IPS-15b (cell line): ENCODE data around the gene TPCN2.

Experiments
- H3K27me3 ChIP-seq: one replicate; pipeline ENCODE4 v1.6.1; 2013; ENCODE audit warnings: low read length; ENCODE audit not compliant: control insufficient read depth, insufficient read depth
- H3K36me3 ChIP-seq: one replicate; pipeline ENCODE4 v1.6.1; 2013; ENCODE audit warnings: low read length; ENCODE audit not compliant: control insufficient read depth, insufficient read depth
- H3K4me1 ChIP-seq: one replicate; pipeline ENCODE4 v1.6.1; 2013; ENCODE audit warnings: mild to moderate bottlenecking, low read length; ENCODE audit not compliant: control insufficient read depth, insufficient read depth
- H3K4me3 ChIP-seq: one replicate; pipeline ENCODE4 v1.5.1; 2013; ENCODE audit warnings: low read depth, low read length
- H3K9ac ChIP-seq: one replicate; pipeline ENCODE4 v1.6.1; 2013; ENCODE audit warnings: low read depth, mild to moderate bottlenecking, low read length
- H3K9me3 ChIP-seq: one replicate; pipeline ENCODE4 v1.6.1; 2013; ENCODE audit warnings: mild to moderate bottlenecking, low read length; ENCODE audit not compliant: control insufficient read depth, insufficient read depth

The TPCN2 gene

DNA sequence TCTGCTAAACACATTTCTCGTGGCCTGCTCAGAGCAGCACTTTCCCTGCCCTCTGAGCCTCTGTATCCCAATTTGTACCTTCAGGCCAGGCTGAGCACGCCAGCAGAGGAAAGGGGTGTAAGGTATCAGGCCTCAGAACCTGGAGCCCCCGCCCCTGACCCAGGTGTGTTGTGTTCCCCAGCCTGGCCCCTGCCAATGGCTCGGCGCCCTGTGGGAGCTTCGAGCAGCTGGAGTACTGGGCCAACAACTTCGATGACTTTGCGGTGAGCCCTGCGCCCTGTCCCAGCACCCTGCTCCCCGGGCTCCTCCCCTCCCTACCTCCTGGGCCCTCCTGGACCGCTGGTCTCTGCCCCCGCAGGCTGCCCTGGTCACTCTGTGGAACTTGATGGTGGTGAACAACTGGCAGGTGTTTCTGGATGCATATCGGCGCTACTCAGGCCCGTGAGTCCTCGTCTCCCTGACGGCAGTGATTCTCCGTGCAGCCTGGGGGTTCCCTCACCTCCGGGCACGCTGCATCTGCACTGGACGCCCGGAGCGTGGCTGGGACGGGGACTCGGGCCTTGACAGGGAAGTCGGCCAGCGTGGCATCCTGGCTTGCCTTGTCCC, 36.9 kb downstream of the TPCN2 start:
- no peaks in the 10 kb centered on the region for H3K4me1 ChIP-seq
- H3K27me3 ChIP-seq = no peaks in the 10 kb centered on the region
- no peak overlapping the region for H3K4me3 ChIP-seq
- H3K9me3 ChIP-seq = no peaks in the 10 kb centered on the region
- no peak overlapping the region for H3K9ac ChIP-seq
- H3K36me3 ChIP-seq = peaks cover 31% of the 10 kb centered on the region

DNA sequence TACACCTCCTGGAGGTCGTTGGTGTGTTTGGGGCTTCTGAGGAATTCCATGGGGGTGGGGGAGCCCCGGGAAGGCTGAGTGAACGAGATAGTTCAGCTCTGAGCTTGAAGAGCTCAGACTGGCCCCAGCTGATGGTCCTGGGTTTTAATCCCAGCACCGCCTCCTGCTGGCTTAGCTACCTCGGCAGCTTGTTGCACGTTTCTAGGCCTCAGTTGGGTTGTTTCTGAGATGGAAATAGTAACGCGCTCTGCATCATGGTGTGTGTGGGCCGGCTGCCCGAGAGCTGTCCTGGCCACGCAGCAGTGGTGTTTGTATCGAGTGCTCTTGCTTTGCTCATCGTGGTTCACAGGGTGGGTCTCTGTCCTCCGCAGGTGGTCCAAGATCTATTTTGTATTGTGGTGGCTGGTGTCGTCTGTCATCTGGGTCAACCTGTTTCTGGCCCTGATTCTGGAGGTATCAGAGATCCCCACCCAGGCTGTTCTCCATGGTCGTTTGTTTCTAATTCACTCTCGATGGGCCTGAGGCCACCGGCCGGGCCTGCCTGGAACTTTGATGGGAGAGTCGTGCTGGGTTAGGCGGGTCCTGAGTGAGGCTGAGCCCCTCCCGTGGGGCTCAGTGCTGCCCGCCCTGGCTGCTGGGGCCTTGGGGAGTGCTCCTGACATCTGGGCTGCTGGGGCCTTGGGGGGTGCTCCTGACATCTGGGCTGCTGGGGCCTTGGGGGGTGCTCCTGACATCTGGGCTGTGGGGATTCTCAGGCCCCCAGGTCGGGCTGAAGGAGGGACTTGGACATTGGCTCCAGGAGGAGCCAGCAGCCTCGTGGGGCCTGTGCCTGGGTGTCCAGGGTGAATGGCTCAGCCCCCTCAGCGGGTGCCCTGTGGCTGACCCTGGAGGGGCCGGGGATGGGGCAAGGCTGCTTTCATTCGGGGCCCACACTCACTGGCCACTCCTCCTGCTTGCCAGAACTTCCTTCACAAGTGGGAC, 37.7 kb downstream of the TPCN2 start:
- H3K27me3 ChIP-seq = no peaks in the 10 kb centered on the region
- H3K4me1 ChIP-seq = no peaks in the 10 kb centered on the region
- no peaks in the 10 kb centered on the region for H3K9me3 ChIP-seq
- H3K36me3 ChIP-seq = peaks cover 31% of the 10 kb centered on the region
- no peak overlapping the region for H3K4me3 ChIP-seq
- H3K9ac ChIP-seq = no peak overlapping the region

DNA sequence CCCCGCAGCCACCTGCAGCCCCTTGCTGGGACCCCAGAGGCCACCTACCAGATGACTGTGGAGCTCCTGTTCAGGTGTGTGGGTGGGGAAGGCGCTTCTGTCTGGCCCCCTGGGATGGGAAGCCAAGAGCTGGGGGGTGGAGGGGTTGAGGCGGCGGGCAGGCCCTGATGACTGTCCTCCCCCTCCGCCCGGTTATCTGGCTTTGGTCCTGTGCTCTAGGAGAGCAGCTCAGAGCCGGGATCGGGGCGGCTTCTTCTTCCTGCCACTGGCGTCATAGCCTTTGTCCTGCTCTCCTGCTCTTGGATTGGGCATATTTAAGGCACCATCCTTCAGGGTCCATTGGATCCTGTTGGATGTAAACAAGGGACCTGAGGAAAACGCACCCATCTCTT, 38.4 kb downstream of the TPCN2 start:
- Histone ChIP-seq H3K36me3 (peaks cover 28% of the 10 kb centered on the region), H3K9me3 (no peaks in the 10 kb centered on the region), H3K4me3 (no peak overlapping the region), H3K4me1 (no peaks in the 10 kb centered on the region), H3K27me3 (no peaks in the 10 kb centered on the region), H3K9ac (no peak overlapping the region)

DNA sequence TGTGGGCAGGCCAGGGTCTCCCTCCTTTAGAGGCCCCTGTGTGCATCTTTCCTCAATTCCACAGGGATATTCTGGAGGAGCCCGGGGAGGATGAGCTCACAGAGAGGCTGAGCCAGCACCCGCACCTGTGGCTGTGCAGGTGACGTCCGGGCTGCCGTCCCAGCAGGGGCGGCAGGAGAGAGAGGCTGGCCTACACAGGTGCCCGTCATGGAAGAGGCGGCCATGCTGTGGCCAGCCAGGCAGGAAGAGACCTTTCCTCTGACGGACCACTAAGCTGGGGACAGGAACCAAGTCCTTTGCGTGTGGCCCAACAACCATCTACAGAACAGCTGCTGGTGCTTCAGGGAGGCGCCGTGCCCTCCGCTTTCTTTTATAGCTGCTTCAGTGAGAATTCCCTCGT, 39.1 kb downstream of the TPCN2 start:
- H3K4me1 ChIP-seq = no peaks in the 10 kb centered on the region
- H3K27me3 ChIP-seq = no peaks in the 10 kb centered on the region
- H3K9me3 ChIP-seq = no peaks in the 10 kb centered on the region
- H3K4me3 ChIP-seq = no peak overlapping the region
- H3K9ac ChIP-seq = no peak overlapping the region
- H3K36me3 ChIP-seq = peaks cover 28% of the 10 kb centered on the region

DNA sequence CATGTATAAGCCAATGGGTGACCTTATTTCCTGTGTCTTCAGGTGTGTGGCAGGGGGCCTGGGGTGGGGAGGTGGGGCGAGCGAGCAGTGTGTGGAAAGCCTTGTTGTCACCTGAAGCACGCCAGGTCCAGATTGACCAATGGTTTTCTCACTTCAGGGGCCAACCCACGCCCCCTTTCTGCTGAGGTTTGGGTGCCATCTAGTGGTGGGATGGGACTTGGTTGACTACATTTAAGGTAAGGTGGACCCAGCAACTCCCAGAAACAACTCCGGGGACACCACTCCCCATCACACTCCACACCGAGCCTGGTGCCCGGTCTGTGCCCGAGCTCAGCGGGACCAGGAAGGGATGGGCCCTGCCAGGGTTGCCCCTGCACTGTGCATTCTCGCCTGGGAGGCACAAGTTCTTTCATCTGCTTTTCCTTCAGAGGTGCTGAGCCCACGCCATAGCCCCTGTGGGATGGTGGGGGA, 40.0 kb downstream of the TPCN2 start:
- no peaks in the 10 kb centered on the region for H3K9me3 ChIP-seq
- H3K9ac ChIP-seq = no peak overlapping the region
- no peak overlapping the region for H3K4me3 ChIP-seq
- H3K27me3 ChIP-seq = no peaks in the 10 kb centered on the region
- H3K4me1 ChIP-seq = no peaks in the 10 kb centered on the region
- peaks cover 34% of the 10 kb centered on the region for H3K36me3 ChIP-seq

DNA sequence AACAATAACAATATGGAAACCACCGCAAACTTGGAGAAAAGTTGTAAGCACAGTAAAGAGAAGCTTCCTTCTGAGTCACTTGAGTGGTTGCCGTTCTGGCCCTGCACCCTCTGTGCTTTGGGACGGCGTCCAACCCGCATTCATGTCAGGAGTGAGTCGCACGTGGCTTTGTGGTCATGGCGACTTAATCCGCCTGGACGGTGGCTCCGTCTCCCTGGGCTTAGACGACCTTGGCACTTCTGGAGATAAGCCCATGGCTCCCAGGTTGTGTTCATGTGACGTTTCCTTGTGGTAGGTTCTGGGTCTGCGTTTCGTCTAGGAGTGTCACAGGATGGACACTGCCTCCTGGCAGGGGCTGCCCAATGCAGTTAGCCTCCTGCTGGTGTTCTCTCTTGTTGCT, 40.5 kb downstream of the TPCN2 start:
- no peak overlapping the region for H3K9ac ChIP-seq
- H3K4me3 ChIP-seq = no peak overlapping the region
- H3K4me1 ChIP-seq = no peaks in the 10 kb centered on the region
- H3K9me3 ChIP-seq = no peaks in the 10 kb centered on the region
- no peaks in the 10 kb centered on the region for H3K27me3 ChIP-seq
- H3K36me3 ChIP-seq = peaks cover 32% of the 10 kb centered on the region

DNA sequence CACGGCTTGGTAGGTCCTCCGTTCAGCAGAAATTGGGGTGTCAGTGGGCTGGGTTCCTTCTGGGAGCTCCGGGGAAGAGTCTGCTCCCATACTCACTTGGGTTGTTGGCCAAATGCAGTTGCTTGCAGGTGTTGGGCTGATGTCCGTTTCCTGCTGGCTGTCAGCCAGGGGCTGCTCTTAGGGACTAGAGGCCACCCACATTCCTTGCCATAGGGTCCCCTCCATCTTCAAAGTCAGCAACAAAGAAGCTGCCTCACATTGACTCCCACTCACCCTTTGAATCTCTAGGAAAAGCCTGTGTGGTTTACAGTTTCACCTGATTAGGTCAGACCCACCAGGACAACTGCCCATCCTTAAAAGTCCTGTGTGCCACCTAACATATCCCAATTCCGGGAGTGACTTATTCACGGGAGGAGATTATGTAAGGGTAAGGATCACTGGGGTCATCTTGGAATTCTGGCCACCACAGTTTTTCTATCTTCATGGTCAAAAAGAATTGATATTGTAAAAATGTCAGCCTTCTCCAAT, 43.0 kb downstream of the TPCN2 start:
- Histone ChIP-seq H3K36me3 (peaks cover 20% of the 10 kb centered on the region), H3K9ac (no peak overlapping the region), H3K27me3 (no peaks in the 10 kb centered on the region), H3K4me3 (no peak overlapping the region), H3K9me3 (no peaks in the 10 kb centered on the region), H3K4me1 (no peaks in the 10 kb centered on the region)

DNA sequence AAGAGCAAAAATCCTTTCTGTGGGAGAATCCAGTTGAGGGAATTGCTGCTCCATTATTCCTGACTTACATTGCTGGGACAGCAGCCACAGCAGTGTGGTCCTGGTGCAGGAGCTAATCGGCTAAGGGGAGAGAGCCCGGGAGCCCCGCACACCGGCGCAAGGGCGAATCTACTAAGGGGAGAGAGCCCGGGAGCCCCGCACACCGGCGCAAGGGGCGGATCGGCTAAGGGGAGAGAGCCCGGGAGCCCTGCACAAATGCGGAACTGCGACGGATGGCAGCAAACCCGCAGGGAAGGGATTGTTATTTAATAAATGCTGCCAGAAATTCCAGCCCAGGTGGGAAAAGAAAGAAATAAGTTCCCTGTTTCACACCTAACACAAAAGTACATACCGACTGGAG, 43.5 kb downstream of the TPCN2 start:
- H3K36me3 ChIP-seq = peaks cover 20% of the 10 kb centered on the region
- no peak overlapping the region for H3K9ac ChIP-seq
- H3K4me1 ChIP-seq = no peaks in the 10 kb centered on the region
- no peak overlapping the region for H3K4me3 ChIP-seq
- H3K27me3 ChIP-seq = no peaks in the 10 kb centered on the region
- no peaks in the 10 kb centered on the region for H3K9me3 ChIP-seq

DNA sequence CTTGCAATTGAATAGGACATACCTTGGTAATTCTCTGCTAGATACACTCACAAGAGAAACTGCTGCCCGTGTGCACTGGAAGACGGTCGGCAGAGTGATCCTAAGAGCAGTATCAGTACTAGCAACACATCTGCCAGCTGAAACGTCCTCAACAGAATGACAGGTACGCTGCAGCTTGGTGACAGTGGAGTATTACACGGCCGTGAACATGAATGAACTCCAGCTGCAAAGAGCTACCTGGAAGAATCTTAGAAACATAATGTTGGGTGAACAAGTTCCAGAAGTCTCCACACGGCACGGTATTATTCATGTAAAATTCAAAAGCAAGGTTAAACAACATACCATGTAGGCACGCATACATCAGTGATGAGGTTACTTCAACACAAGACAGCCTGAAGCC, 44.4 kb downstream of the TPCN2 start:
- H3K4me3 ChIP-seq = no peak overlapping the region
- peaks cover 20% of the 10 kb centered on the region for H3K36me3 ChIP-seq
- no peak overlapping the region for H3K9ac ChIP-seq
- no peaks in the 10 kb centered on the region for H3K27me3 ChIP-seq
- no peaks in the 10 kb centered on the region for H3K9me3 ChIP-seq
- H3K4me1 ChIP-seq = no peaks in the 10 kb centered on the region

DNA sequence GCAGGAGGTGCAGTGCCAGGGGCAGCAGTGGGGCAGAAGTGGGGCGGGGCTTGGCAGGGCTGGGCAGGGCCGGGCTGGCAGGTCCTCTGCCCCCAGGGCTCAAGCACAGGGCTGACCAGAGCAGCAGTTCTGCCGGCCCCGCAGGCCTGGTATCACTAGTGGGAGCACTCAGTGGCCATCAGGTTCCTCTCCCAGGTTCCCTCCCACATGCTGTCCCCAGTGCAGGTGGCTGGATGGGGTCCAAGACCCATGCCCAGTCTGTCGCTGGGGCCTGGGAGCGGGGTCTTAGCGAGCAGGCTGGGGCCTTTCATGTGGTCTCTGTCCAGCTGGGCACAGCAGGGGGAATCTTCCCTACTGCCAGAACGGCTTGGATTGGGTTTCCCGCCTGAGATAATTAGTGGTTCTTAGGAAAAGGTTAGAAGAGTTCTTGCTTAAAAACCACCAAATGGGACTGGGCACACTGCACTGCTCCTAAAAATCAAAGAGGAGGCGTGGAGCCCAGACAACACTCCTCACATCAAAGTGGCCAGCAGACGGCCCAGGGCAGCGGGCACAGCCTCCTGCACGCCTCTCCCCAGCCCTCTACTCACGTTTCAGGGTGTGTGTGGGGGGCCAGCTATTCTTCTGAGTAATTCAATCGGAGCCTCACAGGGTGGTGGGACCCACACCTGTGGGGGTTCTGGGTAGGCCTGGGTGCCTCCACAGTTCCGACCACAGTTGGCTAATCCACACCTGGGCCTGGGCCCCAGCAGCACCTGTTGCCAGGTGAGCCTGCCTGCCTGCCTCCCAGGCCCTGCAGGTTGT, 45.6 kb downstream of the TPCN2 start:
- H3K4me1 ChIP-seq = peaks cover under 1% of the 10 kb centered on the region
- no peaks in the 10 kb centered on the region for H3K27me3 ChIP-seq
- H3K36me3 ChIP-seq = peaks cover 18% of the 10 kb centered on the region
- no peak overlapping the region for H3K4me3 ChIP-seq
- no peaks in the 10 kb centered on the region for H3K9me3 ChIP-seq
- no peak overlapping the region for H3K9ac ChIP-seq

DNA sequence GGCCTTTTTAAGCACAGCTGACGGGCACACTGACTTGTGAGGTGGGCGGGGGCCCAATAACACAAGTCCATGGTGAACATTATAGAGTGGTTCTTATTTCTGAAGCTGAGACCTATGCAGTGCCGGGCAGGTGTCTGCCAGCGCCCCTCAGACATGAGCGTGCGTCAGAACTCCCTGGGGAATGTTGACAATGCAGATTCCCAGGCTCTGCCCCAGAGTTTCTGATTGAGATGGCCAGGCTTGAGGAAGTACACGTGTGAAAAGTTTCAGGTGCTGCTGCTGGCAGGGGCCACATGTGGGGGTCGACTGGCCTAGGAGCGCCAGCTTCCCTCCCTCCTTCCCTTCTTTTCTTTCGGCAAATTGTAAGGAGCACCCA, 46.2 kb downstream of the TPCN2 start:
- H3K36me3 ChIP-seq = peaks cover 17% of the 10 kb centered on the region
- no peak overlapping the region for H3K4me3 ChIP-seq
- H3K9me3 ChIP-seq = no peaks in the 10 kb centered on the region
- no peak overlapping the region for H3K9ac ChIP-seq
- H3K4me1 ChIP-seq = peaks cover 2% of the 10 kb centered on the region
- no peaks in the 10 kb centered on the region for H3K27me3 ChIP-seq
